Nephron (organoid): ENCODE data around the gene PPT2.

Experiments
- H3K27ac Mint-ChIP-seq, 3 experiments: 2 replicates each; pipeline ENCODE4 v1.8.0; 2020; ENCODE audit warnings: mixed read lengths in 3 of 3, mild to moderate bottlenecking in 2 of 3, moderate library complexity in 1 of 3
- H3K27me3 Mint-ChIP-seq: 2 replicates; pipeline ENCODE4 v1.8.0; 2021; ENCODE audit warnings: low read depth, mild to moderate bottlenecking, moderate library complexity, mixed read lengths
- H3K36me3 Mint-ChIP-seq: 2 replicates; pipeline ENCODE4 v1.8.0; 2020; ENCODE audit warnings: low read depth, mixed read lengths
- H3K4me1 Mint-ChIP-seq: 2 replicates; pipeline ENCODE4 v1.8.0; 2020; ENCODE audit warnings: mixed read lengths
- H3K4me3 Mint-ChIP-seq, 3 experiments: 2 replicates each; pipeline ENCODE4 v1.8.0; 2020; ENCODE audit warnings: mild to moderate bottlenecking in 3 of 3, mixed read lengths in 3 of 3, moderate library complexity in 2 of 3
- H3K9me3 Mint-ChIP-seq: 2 replicates; pipeline ENCODE4 v1.8.0; 2020; ENCODE audit warnings: mixed read lengths
- CTCF ChIP-seq, 3 experiments: fragments of 200-600 bp; sonication (generic); IDR thresholded peaks; one replicate each; pipeline ENCODE4 v1.5.0; 2021; ENCODE audit warnings: antibody characterized with exemption in 3 of 3; ENCODE audit not compliant: unreplicated experiment in 3 of 3

The PPT2 gene

GRCh38 chr6:32146687-32147086, 7.3 kb upstream of the PPT2 start:
- no peak for TF ChIP-seq CTCF (IDR thresholded peaks at IDR 0.05; ENCODE audit: unreplicated experiment in 3 of 3)
- Mint-ChIP-seq H3K4me1 (peaks cover 23% of the 10 kb centered on the region), H3K27ac (peak overlapping the region in 2 of 3 experiments; percentile 11 to 38), H3K9me3 (no peaks in the 10 kb centered on the region), H3K4me3 (peak overlapping the region in 2 of 3 experiments; percentile 0 to 38), H3K36me3 (peaks cover 6% of the 10 kb centered on the region), H3K27me3 (peaks cover 12% of the 10 kb centered on the region)

- Mint-ChIP-seq H3K27me3 (peaks cover 18% of the 10 kb centered on the region), H3K27ac (no peak overlapping the region), H3K4me3 (no peak overlapping the region), H3K36me3 (peaks cover 6% of the 10 kb centered on the region), H3K9me3 (no peaks in the 10 kb centered on the region), H3K4me1 (peaks cover 30% of the 10 kb centered on the region)
- TF ChIP-seq CTCF (IDR thresholded peaks at IDR 0.05; ENCODE audit: unreplicated experiment in 3 of 3), result no peak
These were observed 6.4 kb upstream of the PPT2 start for GRCh38 chr6:32147401-32148132.

- H3K9me3 Mint-ChIP-seq, result no peaks in the 10 kb centered on the region
- H3K27me3 Mint-ChIP-seq, result peaks cover 18% of the 10 kb centered on the region
- no peak for TF ChIP-seq CTCF (IDR thresholded peaks at IDR 0.05; ENCODE audit: unreplicated experiment in 3 of 3)
- peaks cover 6% of the 10 kb centered on the region for H3K36me3 Mint-ChIP-seq
- H3K4me3 Mint-ChIP-seq, result peak overlapping the region; percentile 3 to 42 (median 28)
- H3K4me1 Mint-ChIP-seq, result peaks cover 38% of the 10 kb centered on the region
- H3K27ac Mint-ChIP-seq, result no peak overlapping the region
These were observed 5.5 kb upstream of the PPT2 start for GRCh38 chr6:32148289-32149091.

- Mint-ChIP-seq H3K27me3 (peaks cover 18% of the 10 kb centered on the region), H3K36me3 (peaks cover 6% of the 10 kb centered on the region), H3K4me1 (peaks cover 43% of the 10 kb centered on the region), H3K9me3 (no peaks in the 10 kb centered on the region), H3K27ac (no peak overlapping the region), H3K4me3 (peak overlapping the region in 2 of 3 experiments; percentile 3 to 28)
- TF ChIP-seq CTCF (IDR thresholded peaks at IDR 0.05; ENCODE audit: unreplicated experiment in 3 of 3), result no peak
These were observed 4.7 kb upstream of the PPT2 start for GRCh38 chr6:32149092-32149755.

- no peak for TF ChIP-seq CTCF (IDR thresholded peaks at IDR 0.05; ENCODE audit: unreplicated experiment in 3 of 3)
- peaks cover 18% of the 10 kb centered on the region for H3K27me3 Mint-ChIP-seq
- H3K36me3 Mint-ChIP-seq, result peaks cover 7% of the 10 kb centered on the region
These were observed 3.7 kb upstream of the PPT2 start for GRCh38 chr6:32149932-32150870.

More at GRCh38 chr6:32149932-32150870, 3.7 kb upstream of the PPT2 start:
- Mint-ChIP-seq H3K27ac (peak overlapping the region; percentile 71 to 91 (median 76)), H3K4me1 (peaks cover 53% of the 10 kb centered on the region), H3K9me3 (no peaks in the 10 kb centered on the region), H3K4me3 (peak overlapping the region; percentile 98)
